Left cardiac atrium (tissue), 4 donors: ENCODE measurements around the gene NUP210. TPM values are rescaled to one million over a fixed set of nuclear protein-coding genes. Genes with fewer than 3 reads are reported as not detected.

Experiments
- ATAC-seq, 2 donors: fragments of 200-7000 bp; cut with Tn5 transposase; one replicate each; pipeline ENCODE4 v1.9.1; 2020; ENCODE audit warnings: mild to moderate bottlenecking in 2 of 2, moderate library complexity in 2 of 2
- DNase-seq: peaks from one replicate; pipeline ENCODE4 v3.0.0-alpha.2; 2020
- intact Hi-C, 2 donors: fragments of 100-400 bp; cut with DNase I; formaldehyde crosslinking; loops; one replicate each; pipeline versions ENCODE4 v1.14.1 to v1.15.1; 2022 to 2023
- total RNA-seq, 2 donors: library from RNA; stranded (reverse); fragmentation: NEBNext Ultra II Directional; extraction: Animal tissue kit (Norgen Biotek cat#: 25700); gene quantifications; one replicate each; pipeline ENCODE4 v1.2.1, GENCODE V29; 2021
- donor health status: DM: no; HTN: yes; CAD: no.
- donor health status: DM: no; HTN: yes; CAD: no; lungs with severe emphysema.
- donor health status: DM: yes; HTN: yes; CAD: no.
- donor health status: Dilated cardiomyopathy.

NUP210 gene
- total RNA-seq, 2 donors from 2014 or later = 2.8 to 4.7 TPM

GRCh38 chr3:13273604-13274105 is 146.5 kb downstream of the NUP210 start:
- intact Hi-C loops = no loop called here
- DNase-seq (no peak), ATAC-seq (no peak)

- ATAC-seq (no peak), DNase-seq (no peak)
- intact Hi-C loops = no loop called here
These were observed 147.1 kb downstream of the NUP210 start for GRCh38 chr3:13272831-13273603.

- ATAC-seq = no peak
- intact Hi-C loops = no loop called here
- no peak for DNase-seq
These were observed 150.3 kb downstream of the NUP210 start for GRCh38 chr3:13269711-13270378.

DNA sequence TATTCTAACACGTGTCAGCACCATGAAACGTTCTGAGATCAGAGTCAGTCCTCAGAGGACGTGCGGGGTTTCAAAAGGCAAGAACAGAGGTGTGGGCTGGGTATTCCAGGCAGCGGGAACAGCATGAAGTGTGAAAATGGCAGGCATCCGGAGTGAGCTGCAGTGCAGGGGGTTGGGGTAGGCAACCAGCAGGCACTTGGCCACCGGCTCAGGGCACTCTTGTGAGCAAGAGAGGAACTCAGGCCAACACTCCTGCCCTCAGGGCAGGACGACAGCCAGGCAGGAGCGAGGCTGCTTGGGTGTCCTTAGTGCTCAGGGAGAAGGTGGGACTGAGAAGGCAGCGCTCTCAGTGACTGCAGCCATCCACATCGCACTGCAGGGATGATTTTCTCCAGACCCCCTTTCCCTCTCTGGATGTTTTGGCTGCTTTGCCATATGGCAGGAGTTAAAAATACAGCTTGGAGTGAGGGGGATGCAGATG is 151.1 kb downstream of the NUP210 start:
- intact Hi-C loops = no loop called here
- DNase-seq = no peak
- ATAC-seq = no peak

GRCh38 chr3:13268120-13268519 is 152.0 kb downstream of the NUP210 start:
- no peak for DNase-seq
- ATAC-seq = no peak
- intact Hi-C loops = no loop called here

- intact Hi-C loops = no loop called here
- no peak for ATAC-seq
- no peak for DNase-seq
These were observed 153.3 kb downstream of the NUP210 start for GRCh38 chr3:13266651-13267362.

Other genes starting within 250 kb of the NUP210 start
- gene HDAC11, start 60.0 kb upstream of the NUP210 start, total RNA-seq = 10 to 100 TPM; 27.6 to 36.0 TPM
- gene FBLN2, start 128.8 kb upstream of the NUP210 start, total RNA-seq = 100 to 1,000 TPM; 178 to 256 TPM